Kidney (tissue), 14 donors: Measurements from ENCODE around the gene FRZB. TPM values are rescaled to one million over a fixed set of nuclear protein-coding genes. Genes with fewer than 3 reads are reported as not detected.

Source experiments
- DNase-seq, 5 donors: peaks; one replicate each; pipeline ENCODE4 v3.0.0-alpha.2; 2013 to 2020
- FAIRE-seq: peaks from 2 replicates; lab custom pipeline; 2012; peaks lifted over from hg19 to GRCh38; lab: Jason Lieb, UNC
- H3K27ac ChIP-seq, 2 donors: one replicate each; pipeline ENCODE4 v1.7.0; 2013; ENCODE audit warnings: low read depth in 2 of 2, low read length in 2 of 2, inconsistent platforms in 1 of 2
- H3K27me3 ChIP-seq: one replicate; pipeline ENCODE4 v1.7.1; 2013; ENCODE audit warnings: low read length, inconsistent platforms; ENCODE audit not compliant: control insufficient read depth, insufficient read depth
- H3K36me3 ChIP-seq, 3 donors: one replicate each; pipeline versions ENCODE4 v1.7.0 to v1.7.1; 2013; ENCODE audit warnings: low read length in 3 of 3, control low read depth in 1 of 3, inconsistent platforms in 1 of 3; ENCODE audit not compliant: insufficient read depth in 3 of 3, control insufficient read depth in 2 of 3
- H3K4me1 ChIP-seq, 3 donors: one replicate each; pipeline versions ENCODE4 v1.7.0 to v1.7.1; 2013; ENCODE audit warnings: low read length in 3 of 3, inconsistent platforms in 1 of 3, low read depth in 1 of 3; ENCODE audit not compliant: control insufficient read depth in 2 of 3, insufficient read depth in 2 of 3
- H3K4me3 ChIP-seq, 3 donors: one replicate each; pipeline versions ENCODE4 v1.7.0 to v1.8.1; 2013; ENCODE audit warnings: low read length in 3 of 3, control low read depth in 1 of 3, inconsistent platforms in 1 of 3
- H3K9ac ChIP-seq, 3 donors: one replicate each; pipeline versions ENCODE4 v1.7.0 to v1.7.1; 2013; ENCODE audit warnings: low read length in 3 of 3, control low read depth in 1 of 3, inconsistent platforms in 1 of 3
- H3K9me3 ChIP-seq, 3 donors: one replicate each; pipeline versions ENCODE4 v1.7.0 to v1.7.1; 2013; ENCODE audit warnings: low read length in 3 of 3, control low read depth in 1 of 3, inconsistent platforms in 1 of 3; ENCODE audit not compliant: control insufficient read depth in 2 of 3, insufficient read depth in 1 of 3
- CTCF ChIP-seq: IDR thresholded peaks from 3 replicates; pipeline ENCODE4 v1.5.1; 2012; ENCODE audit warnings: mild to moderate bottlenecking, moderate library complexity, borderline replicate concordance; ENCODE audit not compliant: insufficient read depth; ENCODE audit errors: extremely low read depth
- intact Hi-C: fragments of 100-400 bp; cut with DNase I; formaldehyde crosslinking; loops from one replicate; pipeline ENCODE4 v1.11.1; 2022
- polyA plus RNA-seq: library from polyadenylated mRNA; stranded (reverse); fragments of 350-450 nt; fragmentation: Illumina TruSeq; extraction: RNeasy Lipid Tissue Mini Kit (QIAGEN cat#74804); gene quantifications from one replicate; pipeline ENCODE4 v1.2.3, GENCODE V29; 2014; ENCODE audit warnings: low read depth, low replicate concordance; ENCODE audit not compliant: insufficient read depth
- total RNA-seq: library from RNA; stranded (reverse); fragmentation: NEBNext Ultra II Directional; extraction: Animal tissue kit (Norgen Biotek cat#: 25700); gene quantifications from one replicate; pipeline ENCODE4 v1.2.1, GENCODE V29; 2021
- donor health status: control.
- donor health status: control.
- donor health status: control.
- donor health status: control.
- donor health status: control.
- donor health status: DM: yes; HTN: yes; CAD: no.
- donor health status: Normal renal cell carcinoma (clear cell type).

Gene FRZB
- total and polyA plus RNA-seq, 2 donors from 2014 or later, result 12.9 to 21.3 TPM

- Histone ChIP-seq H3K4me1 (peaks cover 0 to 8% (median 6%) of the 10 kb centered on the region in 3 donors), H3K9me3 (no peaks in the 10 kb centered on the region), H3K27ac (peak overlapping the region in 1 of 2 donors; percentile 23), H3K9ac (no peak overlapping the region), H3K27me3 (no peaks in the 10 kb centered on the region), H3K36me3 (no peaks in the 10 kb centered on the region), H3K4me3 (no peak overlapping the region)
- no peak for TF ChIP-seq CTCF
- intact Hi-C loops, result no loop called here
- DNase-seq (no peak), FAIRE-seq (no peak)
Observed at GRCh38 chr2:182862091-182862490, 4.3 kb downstream of the FRZB start.

- intact Hi-C loops, result no loop called here
- no peak for TF ChIP-seq CTCF
- Histone ChIP-seq H3K4me1 (no peaks in the 10 kb centered on the region), H3K9ac (no peak overlapping the region), H3K9me3 (no peaks in the 10 kb centered on the region), H3K27ac (no peak overlapping the region), H3K27me3 (no peaks in the 10 kb centered on the region), H3K4me3 (no peak overlapping the region), H3K36me3 (no peaks in the 10 kb centered on the region)
- DNase-seq (no peak), FAIRE-seq (no peak)
Observed at GRCh38 chr2:182860858-182861257, 5.6 kb downstream of the FRZB start.

- TF ChIP-seq CTCF, result no peak
- H3K4me3 ChIP-seq, result no peak overlapping the region
- H3K9me3 ChIP-seq, result no peaks in the 10 kb centered on the region
- FAIRE-seq (no peak), DNase-seq (no peak)
- H3K4me1 ChIP-seq, result no peaks in the 10 kb centered on the region
- no peaks in the 10 kb centered on the region for H3K27me3 ChIP-seq
- no peak overlapping the region for H3K27ac ChIP-seq
- H3K36me3 ChIP-seq, result no peaks in the 10 kb centered on the region
- H3K9ac ChIP-seq, result no peak overlapping the region
- intact Hi-C loops, result no loop called here
Observed at GRCh38 chr2:182858671-182859070, 7.8 kb downstream of the FRZB start.

GRCh38 chr2:182855376-182855775, 11.1 kb downstream of the FRZB start:
- no peaks in the 10 kb centered on the region for H3K9me3 ChIP-seq
- intact Hi-C loops, result no loop called here
- H3K4me1 ChIP-seq, result no peaks in the 10 kb centered on the region
- H3K27ac ChIP-seq, result no peak overlapping the region
- H3K4me3 ChIP-seq, result no peak overlapping the region
- no peaks in the 10 kb centered on the region for H3K36me3 ChIP-seq
- H3K9ac ChIP-seq, result no peak overlapping the region
- no peak for TF ChIP-seq CTCF
- FAIRE-seq (no peak), DNase-seq (no peak)
- no peaks in the 10 kb centered on the region for H3K27me3 ChIP-seq
